ENCODE data around the gene PLPPR5. TPM values are rescaled to one million over a fixed set of nuclear protein-coding genes. Genes with fewer than 3 reads are reported as not detected.

PLPPR5 gene
- total RNA-seq, 1 donor from 2014 or later: not detected

DNA sequence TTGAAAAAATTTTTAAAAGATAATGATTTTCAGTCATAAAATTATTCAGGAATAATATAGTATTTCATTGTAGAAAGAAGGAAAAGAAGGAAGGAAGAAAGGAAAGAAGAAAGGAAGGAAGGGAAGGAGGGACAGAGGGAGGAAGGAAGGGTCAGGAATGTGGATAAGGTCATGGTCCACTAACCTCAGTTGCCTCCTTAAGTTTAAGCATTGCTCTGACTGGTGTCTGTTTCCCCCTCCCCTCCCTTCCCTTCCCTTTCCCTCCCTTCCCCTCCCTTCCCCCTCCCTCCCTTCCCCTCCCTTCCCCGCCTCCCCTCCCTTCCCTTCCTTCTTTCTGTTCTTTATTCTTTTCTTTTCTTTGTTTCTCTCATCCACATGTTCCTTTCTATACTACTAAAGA, 95.7 kb downstream of the PLPPR5 start:
- Mint-ChIP-seq H3K36me3 (ENCODE audit: low read depth) (no peaks in the 10 kb centered on the region), H3K4me1 (ENCODE audit: low read depth) (peaks cover 1% of the 10 kb centered on the region), H3K4me3 (ENCODE audit: unreplicated experiment) (no peak overlapping the region), H3K27me3 (ENCODE audit: low read depth) (peaks cover 3% of the 10 kb centered on the region), H3K27ac (ENCODE audit: unreplicated experiment) (no peak overlapping the region), H3K9me3 (ENCODE audit: low read depth) (no peaks in the 10 kb centered on the region)
- DNase-seq (ENCODE audit: low spot score): no peak
- TF ChIP-seq, protein P1, sequence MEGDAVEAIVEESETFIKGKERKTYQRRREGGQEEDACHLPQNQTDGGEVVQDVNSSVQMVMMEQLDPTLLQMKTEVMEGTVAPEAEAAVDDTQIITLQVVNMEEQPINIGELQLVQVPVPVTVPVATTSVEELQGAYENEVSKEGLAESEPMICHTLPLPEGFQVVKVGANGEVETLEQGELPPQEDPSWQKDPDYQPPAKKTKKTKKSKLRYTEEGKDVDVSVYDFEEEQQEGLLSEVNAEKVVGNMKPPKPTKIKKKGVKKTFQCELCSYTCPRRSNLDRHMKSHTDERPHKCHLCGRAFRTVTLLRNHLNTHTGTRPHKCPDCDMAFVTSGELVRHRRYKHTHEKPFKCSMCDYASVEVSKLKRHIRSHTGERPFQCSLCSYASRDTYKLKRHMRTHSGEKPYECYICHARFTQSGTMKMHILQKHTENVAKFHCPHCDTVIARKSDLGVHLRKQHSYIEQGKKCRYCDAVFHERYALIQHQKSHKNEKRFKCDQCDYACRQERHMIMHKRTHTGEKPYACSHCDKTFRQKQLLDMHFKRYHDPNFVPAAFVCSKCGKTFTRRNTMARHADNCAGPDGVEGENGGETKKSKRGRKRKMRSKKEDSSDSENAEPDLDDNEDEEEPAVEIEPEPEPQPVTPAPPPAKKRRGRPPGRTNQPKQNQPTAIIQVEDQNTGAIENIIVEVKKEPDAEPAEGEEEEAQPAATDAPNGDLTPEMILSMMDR (IDR thresholded peaks at IDR 0.05): no peak

DNA sequence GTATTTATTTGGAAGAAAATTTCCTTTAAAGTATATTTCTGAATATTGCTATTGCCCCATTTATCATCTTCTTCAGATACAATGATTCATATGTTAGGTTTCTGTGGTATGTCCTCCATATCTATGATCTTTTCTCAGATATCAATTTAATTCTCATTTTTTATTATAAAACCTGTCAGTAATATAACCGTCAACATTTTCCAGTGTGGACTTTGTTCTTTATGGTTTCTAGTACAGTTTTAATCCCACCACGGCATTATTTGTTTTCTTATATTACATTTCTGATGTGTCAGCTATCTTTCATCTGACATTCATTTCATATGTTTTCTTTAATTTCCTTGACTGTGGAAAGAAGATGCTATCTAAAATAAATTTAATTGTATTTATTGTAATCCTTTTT, 97.9 kb downstream of the PLPPR5 start:
- TF ChIP-seq, protein P1 (IDR thresholded peaks at IDR 0.05): no peak
- Mint-ChIP-seq H3K36me3 (ENCODE audit: low read depth) (no peaks in the 10 kb centered on the region), H3K9me3 (ENCODE audit: low read depth) (no peaks in the 10 kb centered on the region), H3K27me3 (ENCODE audit: low read depth) (peaks cover 3% of the 10 kb centered on the region), H3K4me3 (ENCODE audit: unreplicated experiment) (no peak overlapping the region), H3K4me1 (ENCODE audit: low read depth) (peaks cover 15% of the 10 kb centered on the region), H3K27ac (ENCODE audit: unreplicated experiment) (no peak overlapping the region)
- DNase-seq (ENCODE audit: low spot score): no peak

DNA sequence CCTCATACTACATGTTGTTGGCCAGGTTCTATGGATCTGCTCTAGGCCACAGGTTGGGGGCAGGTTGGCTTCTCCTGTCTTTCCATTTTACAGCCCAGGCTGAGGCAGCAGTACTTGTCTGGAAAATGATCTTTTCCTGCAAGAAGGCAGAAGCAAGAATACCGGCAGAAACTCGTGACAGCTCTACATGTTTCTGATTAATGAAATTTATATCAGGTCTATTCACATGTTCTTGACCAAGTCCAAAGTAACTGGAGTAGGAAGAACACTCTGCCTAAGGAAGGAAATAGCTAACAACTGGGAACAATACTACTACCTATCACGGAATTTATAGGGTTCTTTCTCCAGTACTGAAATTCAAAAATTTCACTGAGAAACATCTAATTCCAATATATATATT, 98.3 kb downstream of the PLPPR5 start:
- no peak for DNase-seq (ENCODE audit: low spot score)
- no peaks in the 10 kb centered on the region for H3K9me3 Mint-ChIP-seq (ENCODE audit: low read depth)
- TF ChIP-seq, protein P1 (IDR thresholded peaks at IDR 0.05): no peak
- H3K27me3 Mint-ChIP-seq (ENCODE audit: low read depth): peaks cover 3% of the 10 kb centered on the region
- no peak overlapping the region for H3K27ac Mint-ChIP-seq (ENCODE audit: unreplicated experiment)
- peaks cover 15% of the 10 kb centered on the region for H3K4me1 Mint-ChIP-seq (ENCODE audit: low read depth)
- H3K36me3 Mint-ChIP-seq (ENCODE audit: low read depth): no peaks in the 10 kb centered on the region
- H3K4me3 Mint-ChIP-seq (ENCODE audit: unreplicated experiment): no peak overlapping the region

DNA sequence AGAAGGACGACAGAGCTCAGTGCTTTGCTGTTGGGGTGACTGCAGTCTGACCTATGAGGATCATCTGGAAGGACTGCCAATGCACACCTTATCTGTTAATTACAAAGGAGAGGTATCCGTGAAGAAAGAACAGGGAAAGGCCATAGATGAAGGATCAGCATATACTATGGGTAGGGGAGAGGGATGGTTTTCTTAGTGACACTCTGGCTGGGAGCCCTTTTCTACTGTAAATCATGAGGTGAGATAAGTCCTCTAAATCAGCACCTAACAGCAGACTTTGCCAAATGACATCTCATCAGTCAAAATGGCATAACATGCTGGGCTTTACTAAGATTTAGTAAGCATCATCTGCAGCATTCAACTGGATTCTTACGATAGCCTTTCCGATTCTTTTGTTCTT, 100.0 kb downstream of the PLPPR5 start:
- H3K36me3 Mint-ChIP-seq (ENCODE audit: low read depth): no peaks in the 10 kb centered on the region
- H3K4me3 Mint-ChIP-seq (ENCODE audit: unreplicated experiment): no peak overlapping the region
- no peak overlapping the region for H3K27ac Mint-ChIP-seq (ENCODE audit: unreplicated experiment)
- no peaks in the 10 kb centered on the region for H3K9me3 Mint-ChIP-seq (ENCODE audit: low read depth)
- TF ChIP-seq, protein P1 (IDR thresholded peaks at IDR 0.05): no peak
- H3K27me3 Mint-ChIP-seq (ENCODE audit: low read depth): no peaks in the 10 kb centered on the region
- DNase-seq (ENCODE audit: low spot score): no peak
- H3K4me1 Mint-ChIP-seq (ENCODE audit: low read depth): peaks cover 15% of the 10 kb centered on the region

DNA sequence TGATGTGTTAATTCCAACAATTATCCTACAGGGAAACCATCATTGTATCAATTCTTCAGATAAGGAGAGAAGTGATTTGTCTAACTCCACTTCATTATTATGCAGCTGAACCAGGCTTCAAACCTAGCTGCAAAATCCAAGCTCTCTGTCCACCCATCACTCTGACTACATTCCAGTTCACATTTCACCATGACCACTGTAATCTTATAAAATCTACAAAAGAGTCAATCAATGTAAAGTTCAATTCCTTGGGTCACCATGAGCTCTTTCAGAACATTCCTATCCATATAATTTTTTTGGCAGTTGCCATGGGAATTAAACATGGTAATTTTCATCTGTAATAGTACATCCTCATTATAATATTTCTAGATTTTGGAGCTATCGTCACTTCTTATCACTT, 100.9 kb downstream of the PLPPR5 start:
- Mint-ChIP-seq H3K27ac (ENCODE audit: unreplicated experiment) (no peak overlapping the region), H3K4me1 (ENCODE audit: low read depth) (peaks cover 15% of the 10 kb centered on the region), H3K36me3 (ENCODE audit: low read depth) (no peaks in the 10 kb centered on the region), H3K9me3 (ENCODE audit: low read depth) (no peaks in the 10 kb centered on the region), H3K4me3 (ENCODE audit: unreplicated experiment) (no peak overlapping the region), H3K27me3 (ENCODE audit: low read depth) (no peaks in the 10 kb centered on the region)
- TF ChIP-seq, protein P1 (IDR thresholded peaks at IDR 0.05): no peak
- no peak for DNase-seq (ENCODE audit: low spot score)
